Adipocyte (in vitro differentiated cells): ENCODE measurements around the gene CEBPZOS.

Experiments
- DNase-seq: peaks from one replicate; pipeline ENCODE4 v3.0.0-alpha.2; 2015; ENCODE audit warnings: low read depth
- H3K27me3 ChIP-seq: replicated peaks from 2 replicates; pipeline ENCODE4 v1.7.0; 2013; ENCODE audit warnings: mild to moderate bottlenecking, low read length, moderate library complexity; ENCODE audit not compliant: control insufficient read depth, insufficient read depth
- H3K36me3 ChIP-seq: 2 replicates; pipeline ENCODE4 v1.7.0; 2013; ENCODE audit warnings: low read length, mild to moderate bottlenecking, moderate library complexity; ENCODE audit not compliant: control insufficient read depth, insufficient read depth, severe bottlenecking
- H3K4me1 ChIP-seq: 2 replicates; pipeline ENCODE4 v1.7.0; 2013; ENCODE audit warnings: mild to moderate bottlenecking, low read length, moderate library complexity; ENCODE audit not compliant: control insufficient read depth, insufficient read depth
- H3K4me3 ChIP-seq: 2 replicates; pipeline ENCODE4 v1.7.0; 2013; ENCODE audit warnings: mild to moderate bottlenecking, low read length, moderate library complexity
- H3K9ac ChIP-seq: 2 replicates; pipeline ENCODE4 v1.7.0; 2013; ENCODE audit warnings: mild to moderate bottlenecking, low read length, moderate library complexity
- H3K9me3 ChIP-seq: 2 replicates; pipeline ENCODE4 v1.7.0; 2013; ENCODE audit warnings: mild to moderate bottlenecking, low read length, moderate library complexity; ENCODE audit not compliant: control insufficient read depth

The CEBPZOS gene

GRCh38 chr2:37196320-37197195, at the start of gene CEBPZOS:
CEBPZOS (plus strand) TSS chr2:37196496; CDS start chr2:37199705, 3,209 bp downstream.
- peak within 1 kb of the TSS; percentile 91 for H3K9ac ChIP-seq
- H3K27me3 ChIP-seq = no peaks in the 10 kb centered on the region
- peak; percentile 90 for DNase-seq
- H3K36me3 ChIP-seq = peaks cover 27% of the 10 kb centered on the region
- peaks cover 11% of the 10 kb centered on the region for H3K4me1 ChIP-seq
- H3K4me3 ChIP-seq = peak within 1 kb of the TSS; percentile 90
- no peaks in the 10 kb centered on the region for H3K9me3 ChIP-seq

- no peak for DNase-seq
- Histone ChIP-seq H3K36me3 (peaks cover 40% of the 10 kb centered on the region), H3K4me3 (no peak overlapping the region), H3K9ac (no peak overlapping the region), H3K27me3 (no peaks in the 10 kb centered on the region), H3K4me1 (peaks cover 9% of the 10 kb centered on the region), H3K9me3 (no peaks in the 10 kb centered on the region)
Observed at GRCh38 chr2:37148325-37148724, 48.0 kb upstream of the CEBPZOS start.

- Histone ChIP-seq H3K9ac (no peak overlapping the region), H3K4me1 (peaks cover 6% of the 10 kb centered on the region), H3K4me3 (no peak overlapping the region), H3K9me3 (no peaks in the 10 kb centered on the region), H3K27me3 (no peaks in the 10 kb centered on the region), H3K36me3 (peaks cover 36% of the 10 kb centered on the region)
- no peak for DNase-seq
Observed at GRCh38 chr2:37149626-37150322, 46.5 kb upstream of the CEBPZOS start.

GRCh38 chr2:37153224-37153623, 43.1 kb upstream of the CEBPZOS start:
- no peak overlapping the region for H3K9ac ChIP-seq
- H3K9me3 ChIP-seq = no peaks in the 10 kb centered on the region
- peaks cover 13% of the 10 kb centered on the region for H3K36me3 ChIP-seq
- DNase-seq = no peak
- no peak overlapping the region for H3K4me3 ChIP-seq
- H3K4me1 ChIP-seq = peaks cover 20% of the 10 kb centered on the region
- no peaks in the 10 kb centered on the region for H3K27me3 ChIP-seq

GRCh38 chr2:37154785-37155184, 41.5 kb upstream of the CEBPZOS start:
- H3K4me1 ChIP-seq = peaks cover 17% of the 10 kb centered on the region
- DNase-seq = no peak
- H3K4me3 ChIP-seq = no peak overlapping the region
- no peak overlapping the region for H3K9ac ChIP-seq
- peaks cover 5% of the 10 kb centered on the region for H3K36me3 ChIP-seq
- H3K9me3 ChIP-seq = no peaks in the 10 kb centered on the region
- no peaks in the 10 kb centered on the region for H3K27me3 ChIP-seq

- no peaks in the 10 kb centered on the region for H3K27me3 ChIP-seq
- H3K4me3 ChIP-seq = peak overlapping the region; percentile 85
- H3K4me1 ChIP-seq = peaks cover 14% of the 10 kb centered on the region
- peak; percentile 62 for DNase-seq
- peaks cover 5% of the 10 kb centered on the region for H3K36me3 ChIP-seq
- no peaks in the 10 kb centered on the region for H3K9me3 ChIP-seq
- H3K9ac ChIP-seq = peak overlapping the region; percentile 92
Observed at GRCh38 chr2:37156071-37156856, 40.0 kb upstream of the CEBPZOS start.

- Histone ChIP-seq H3K9ac (peak within 1 kb of the TSS; percentile 92), H3K36me3 (peaks cover 5% of the 10 kb centered on the region), H3K9me3 (no peaks in the 10 kb centered on the region), H3K4me3 (peak within 1 kb of the TSS; percentile 85), H3K4me1 (peaks cover 14% of the 10 kb centered on the region), H3K27me3 (no peaks in the 10 kb centered on the region)
- peak; percentile 96 for DNase-seq
Observed at GRCh38 chr2:37156857-37157714, 39.2 kb upstream of the CEBPZOS start, which contains the start of gene EIF2AK2. EIF2AK2 (minus strand) TSS chr2:37156980; CDS start chr2:37147806, 9,174 bp downstream.

- DNase-seq = no peak
- no peaks in the 10 kb centered on the region for H3K36me3 ChIP-seq
- peaks cover 10% of the 10 kb centered on the region for H3K9me3 ChIP-seq
- H3K4me3 ChIP-seq = no peak overlapping the region
- peaks cover 3% of the 10 kb centered on the region for H3K4me1 ChIP-seq
- no peaks in the 10 kb centered on the region for H3K27me3 ChIP-seq
- H3K9ac ChIP-seq = no peak overlapping the region
Observed at GRCh38 chr2:37164757-37165156, 31.5 kb upstream of the CEBPZOS start.

GRCh38 chr2:37167636-37168180, 28.6 kb upstream of the CEBPZOS start:
- DNase-seq = peak; percentile 6
- Histone ChIP-seq H3K9me3 (peaks cover 10% of the 10 kb centered on the region), H3K9ac (peak overlapping the region; percentile 67), H3K36me3 (no peaks in the 10 kb centered on the region), H3K4me3 (no peak overlapping the region), H3K4me1 (peaks cover 3% of the 10 kb centered on the region), H3K27me3 (no peaks in the 10 kb centered on the region)
